Measurements from ENCODE around the gene RPS6KA3.
"Not testable (repeated sequence)": the region's sequence is repeated elsewhere in the genome, so short reads cannot be mapped to it uniquely, and the experiment has no call there.

The RPS6KA3 gene

GRCh38 chrX:20143111-20143510 lies 123.6 kb downstream of the RPS6KA3 start:
- no peak for DNase-seq (ENCODE audit: low read depth)

- DNase-seq (ENCODE audit: low read depth), result peak; percentile 90
Observed at GRCh38 chrX:20141281-20142220, 125.2 kb downstream of the RPS6KA3 start, which contains the start of gene EIF1AX. EIF1AX (minus strand) TSS chrX:20141838; CDS start chrX:20141640, 198 bp downstream.

GRCh38 chrX:20140420-20140819 lies 126.3 kb downstream of the RPS6KA3 start:
- no peak for DNase-seq (ENCODE audit: low read depth)

GRCh38 chrX:20139966-20140365 lies 126.7 kb downstream of the RPS6KA3 start:
- no peak for DNase-seq (ENCODE audit: low read depth)

GRCh38 chrX:20135944-20136343 lies 130.8 kb downstream of the RPS6KA3 start:
- no peak for DNase-seq (ENCODE audit: low read depth)

GRCh38 chrX:20132666-20133065 lies 134.0 kb downstream of the RPS6KA3 start:
- no peak for DNase-seq (ENCODE audit: low read depth)

- DNase-seq (ENCODE audit: low read depth), result no peak
Observed at GRCh38 chrX:20130357-20130756, 136.4 kb downstream of the RPS6KA3 start.

GRCh38 chrX:20129547-20129946 lies 137.2 kb downstream of the RPS6KA3 start:
- no peak for DNase-seq (ENCODE audit: low read depth)

GRCh38 chrX:20128670-20129069 lies 138.0 kb downstream of the RPS6KA3 start:
- no peak for DNase-seq (ENCODE audit: low read depth)

- DNase-seq (ENCODE audit: low read depth), result not testable (repeated sequence)
Observed at GRCh38 chrX:20127440-20127839, 139.3 kb downstream of the RPS6KA3 start.

- not testable (repeated sequence) for DNase-seq (ENCODE audit: low read depth)
Observed at GRCh38 chrX:20126833-20127232, 139.9 kb downstream of the RPS6KA3 start.

- DNase-seq (ENCODE audit: low read depth), result no peak
Observed at GRCh38 chrX:20124964-20125363, 141.7 kb downstream of the RPS6KA3 start.

GRCh38 chrX:20118065-20118824 lies 148.5 kb downstream of the RPS6KA3 start:
- no peak for DNase-seq (ENCODE audit: low read depth)

- no peak for DNase-seq (ENCODE audit: low read depth)
Observed at GRCh38 chrX:20116577-20117240, 150.0 kb downstream of the RPS6KA3 start, which contains the start of gene MAP7D2. MAP7D2 (minus strand) TSS chrX:20116907; CDS start chrX:20116879, 28 bp downstream.

GRCh38 chrX:20116087-20116576 lies 150.6 kb downstream of the RPS6KA3 start:
- no peak for DNase-seq (ENCODE audit: low read depth)

- no peak for DNase-seq (ENCODE audit: low read depth)
Observed at GRCh38 chrX:20112022-20112774, 154.5 kb downstream of the RPS6KA3 start.

- no peak for DNase-seq (ENCODE audit: low read depth)
Observed at GRCh38 chrX:20111271-20111670, 155.4 kb downstream of the RPS6KA3 start.

GRCh38 chrX:20101934-20102581 lies 164.7 kb downstream of the RPS6KA3 start:
- no peak for DNase-seq (ENCODE audit: low read depth)

All from activated T-cell treated with anti-CD3 and anti-CD28 coated beads for 48 hours (primary cell).